Kidney epithelial cell (primary cell): ENCODE data around the gene CYTH4. TPM values are rescaled to one million over a fixed set of nuclear protein-coding genes. Genes with fewer than 3 reads are reported as not detected.

Experiments
- DNase-seq: peaks from one replicate; pipeline ENCODE4 v3.0.0-alpha.2; 2010; ENCODE audit warnings: low read depth
- H3K27me3 ChIP-seq: 2 replicates; pipeline ENCODE4 v1.6.0; 2011; ENCODE audit warnings: low read length; ENCODE audit not compliant: control insufficient read depth, insufficient read depth
- H3K36me3 ChIP-seq: 2 replicates; pipeline ENCODE4 v1.5.1; 2011; ENCODE audit warnings: low read length; ENCODE audit not compliant: control insufficient read depth, insufficient read depth
- H3K4me3 ChIP-seq: 2 replicates; pipeline ENCODE4 v1.5.1; 2011; ENCODE audit warnings: low read depth, mild to moderate bottlenecking, control low read depth, low read length
- total RNA-seq: library from RNA; depleted of rRNA; stranded (reverse); fragments of >200 nt; gene quantifications from 2 replicates; pipeline ENCODE4 v1.2.3, GENCODE V29; 2015
- TF ChIP-seq, protein P1 (sequence below): IDR thresholded peaks from 2 replicates; pipeline ENCODE4 v1.5.1; 2011; ENCODE audit warnings: mild to moderate bottlenecking, moderate library complexity, low read length, control low read depth, inconsistent platforms; ENCODE audit not compliant: insufficient read depth, poor library complexity, severe bottlenecking

The CYTH4 gene
- total RNA-seq, 1 donor from 2014 or later = not detected

DNA sequence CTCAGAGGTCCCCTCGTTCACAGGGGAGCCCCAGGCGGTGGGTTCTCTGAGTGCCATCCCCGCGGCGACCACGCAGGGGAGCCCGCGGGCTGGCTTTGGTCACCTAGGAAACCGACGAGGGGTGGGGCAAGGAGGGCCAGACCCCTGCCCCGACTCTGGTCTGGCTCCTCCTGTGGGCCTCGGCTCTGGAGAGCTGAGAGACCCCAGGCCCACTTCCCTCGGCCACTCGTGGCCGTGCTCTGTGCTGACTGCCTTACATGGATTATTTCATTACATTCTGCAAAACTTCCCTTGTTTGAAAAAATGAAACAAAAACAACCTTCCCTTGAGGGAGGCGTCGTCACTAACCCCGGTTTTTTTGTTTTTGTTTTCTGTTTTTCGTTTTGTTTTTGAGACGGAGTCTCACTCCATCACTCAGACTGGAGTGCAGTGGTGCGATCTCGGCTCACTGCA lies 15.1 kb upstream of the CYTH4 start:
- Histone ChIP-seq H3K4me3 (peak overlapping the region; percentile 25), H3K36me3 (no peaks in the 10 kb centered on the region), H3K27me3 (no peaks in the 10 kb centered on the region)
- no peak for DNase-seq
- TF ChIP-seq, protein P1, sequence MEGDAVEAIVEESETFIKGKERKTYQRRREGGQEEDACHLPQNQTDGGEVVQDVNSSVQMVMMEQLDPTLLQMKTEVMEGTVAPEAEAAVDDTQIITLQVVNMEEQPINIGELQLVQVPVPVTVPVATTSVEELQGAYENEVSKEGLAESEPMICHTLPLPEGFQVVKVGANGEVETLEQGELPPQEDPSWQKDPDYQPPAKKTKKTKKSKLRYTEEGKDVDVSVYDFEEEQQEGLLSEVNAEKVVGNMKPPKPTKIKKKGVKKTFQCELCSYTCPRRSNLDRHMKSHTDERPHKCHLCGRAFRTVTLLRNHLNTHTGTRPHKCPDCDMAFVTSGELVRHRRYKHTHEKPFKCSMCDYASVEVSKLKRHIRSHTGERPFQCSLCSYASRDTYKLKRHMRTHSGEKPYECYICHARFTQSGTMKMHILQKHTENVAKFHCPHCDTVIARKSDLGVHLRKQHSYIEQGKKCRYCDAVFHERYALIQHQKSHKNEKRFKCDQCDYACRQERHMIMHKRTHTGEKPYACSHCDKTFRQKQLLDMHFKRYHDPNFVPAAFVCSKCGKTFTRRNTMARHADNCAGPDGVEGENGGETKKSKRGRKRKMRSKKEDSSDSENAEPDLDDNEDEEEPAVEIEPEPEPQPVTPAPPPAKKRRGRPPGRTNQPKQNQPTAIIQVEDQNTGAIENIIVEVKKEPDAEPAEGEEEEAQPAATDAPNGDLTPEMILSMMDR = peak; percentile 88

DNA sequence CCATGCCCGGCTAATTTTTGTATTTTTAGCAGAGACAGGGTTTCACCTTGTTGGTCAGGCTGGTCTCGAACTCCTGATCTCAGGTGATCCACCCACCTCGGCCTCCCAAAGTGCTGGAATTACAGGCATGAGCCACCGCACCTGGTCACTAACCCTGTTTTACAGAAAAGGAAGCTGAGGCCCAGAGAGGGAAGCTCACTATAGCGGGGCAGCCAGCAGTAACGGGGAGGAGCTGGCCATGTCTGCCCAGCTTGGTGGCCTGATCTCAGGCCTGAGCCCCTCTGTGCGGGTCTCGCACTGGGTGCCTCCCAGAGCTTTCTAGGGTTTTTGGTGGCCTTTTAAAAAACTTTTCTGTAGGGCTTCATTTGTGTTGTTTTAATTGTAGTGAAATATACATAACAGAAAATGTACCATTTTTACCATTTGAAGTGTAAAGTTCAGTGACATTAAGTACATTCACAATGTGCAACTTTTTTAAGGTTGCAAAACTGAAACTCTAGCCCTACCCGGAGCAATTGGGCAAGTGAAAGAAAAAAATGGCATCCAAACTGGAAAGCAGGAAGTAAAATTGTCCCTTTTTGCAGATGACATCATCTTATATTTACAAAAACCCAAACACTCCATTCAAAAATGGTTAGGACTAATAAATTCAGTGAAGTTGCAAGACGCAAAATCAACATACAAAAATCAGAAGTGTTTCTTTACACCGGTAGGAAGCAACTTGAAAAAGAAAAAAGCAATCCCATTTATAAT lies 14.5 kb upstream of the CYTH4 start:
- H3K27me3 ChIP-seq = no peaks in the 10 kb centered on the region
- DNase-seq = no peak
- H3K36me3 ChIP-seq = no peaks in the 10 kb centered on the region
- H3K4me3 ChIP-seq = no peak overlapping the region
- TF ChIP-seq, protein P1 = no peak

DNA sequence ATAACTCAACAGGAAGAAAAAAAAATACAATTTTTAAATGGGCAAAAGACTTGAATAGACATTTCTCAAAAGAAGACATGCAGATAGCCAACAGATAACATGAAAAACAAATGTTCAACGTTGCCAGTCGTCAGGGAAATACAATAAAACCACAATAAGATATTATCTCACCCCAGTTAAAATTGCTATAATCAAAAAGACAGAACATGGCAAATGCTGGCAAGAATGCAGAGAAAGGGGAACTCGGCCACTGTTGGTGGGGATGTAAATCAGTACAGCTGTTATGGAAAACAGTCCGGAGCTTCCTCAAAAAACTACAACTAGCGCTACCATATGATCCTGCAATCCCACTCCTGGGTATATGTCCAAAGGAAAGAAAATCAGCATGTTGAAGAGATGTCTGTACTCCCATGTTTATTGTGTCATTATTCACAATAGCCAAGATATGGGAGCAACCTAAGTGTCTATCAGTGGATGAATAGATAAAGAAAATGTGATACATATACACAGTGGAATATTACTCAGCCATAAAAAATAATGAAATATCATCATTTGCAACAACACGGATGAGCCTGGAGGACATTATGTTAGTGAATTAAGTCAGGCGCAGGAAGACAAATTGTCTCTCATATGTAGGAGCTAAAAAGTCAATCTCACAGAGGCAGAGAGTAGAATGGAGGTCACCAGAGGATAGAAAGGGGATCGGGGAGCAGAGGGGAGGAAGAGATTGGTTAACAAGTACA lies 12.2 kb upstream of the CYTH4 start:
- H3K27me3 ChIP-seq = no peaks in the 10 kb centered on the region
- DNase-seq = no peak
- TF ChIP-seq, protein P1 = no peak
- H3K4me3 ChIP-seq = no peak overlapping the region
- no peaks in the 10 kb centered on the region for H3K36me3 ChIP-seq

DNA sequence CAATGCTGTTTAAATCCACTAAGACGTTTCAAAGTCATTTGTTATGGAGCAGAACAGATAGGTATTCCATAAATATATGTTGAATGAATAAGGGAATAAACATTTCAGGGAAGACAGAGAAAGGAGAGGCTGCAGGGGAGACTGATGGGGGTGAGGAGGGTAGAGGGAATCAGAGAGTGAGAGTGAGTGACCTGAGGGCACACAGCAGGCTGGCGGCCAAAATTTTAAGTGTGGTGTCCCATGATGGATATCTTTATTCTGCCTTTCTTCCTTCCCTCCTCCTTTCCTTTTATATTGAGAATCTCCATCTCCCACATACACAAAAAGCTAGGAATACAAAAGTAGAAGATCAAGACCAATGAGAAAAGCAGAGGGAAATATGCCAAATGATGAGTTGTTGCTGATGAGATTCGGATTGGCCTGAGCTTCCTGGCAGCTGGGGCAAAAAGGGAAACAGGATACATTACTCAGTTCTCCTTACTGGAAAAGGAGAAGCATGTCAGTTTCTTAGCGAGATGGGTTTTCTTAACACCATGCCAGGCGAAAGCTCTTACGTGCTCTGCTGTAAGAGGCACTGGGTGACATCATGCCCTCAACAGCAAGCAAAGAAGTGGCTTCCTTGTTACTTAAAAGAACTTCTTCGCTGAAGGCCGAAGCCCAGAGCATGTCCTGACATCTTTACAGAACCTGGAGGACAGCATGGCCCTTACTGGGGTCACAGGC lies 11.2 kb upstream of the CYTH4 start:
- H3K27me3 ChIP-seq = no peaks in the 10 kb centered on the region
- no peaks in the 10 kb centered on the region for H3K36me3 ChIP-seq
- TF ChIP-seq, protein P1 = no peak
- H3K4me3 ChIP-seq = no peak overlapping the region
- DNase-seq = no peak

DNA sequence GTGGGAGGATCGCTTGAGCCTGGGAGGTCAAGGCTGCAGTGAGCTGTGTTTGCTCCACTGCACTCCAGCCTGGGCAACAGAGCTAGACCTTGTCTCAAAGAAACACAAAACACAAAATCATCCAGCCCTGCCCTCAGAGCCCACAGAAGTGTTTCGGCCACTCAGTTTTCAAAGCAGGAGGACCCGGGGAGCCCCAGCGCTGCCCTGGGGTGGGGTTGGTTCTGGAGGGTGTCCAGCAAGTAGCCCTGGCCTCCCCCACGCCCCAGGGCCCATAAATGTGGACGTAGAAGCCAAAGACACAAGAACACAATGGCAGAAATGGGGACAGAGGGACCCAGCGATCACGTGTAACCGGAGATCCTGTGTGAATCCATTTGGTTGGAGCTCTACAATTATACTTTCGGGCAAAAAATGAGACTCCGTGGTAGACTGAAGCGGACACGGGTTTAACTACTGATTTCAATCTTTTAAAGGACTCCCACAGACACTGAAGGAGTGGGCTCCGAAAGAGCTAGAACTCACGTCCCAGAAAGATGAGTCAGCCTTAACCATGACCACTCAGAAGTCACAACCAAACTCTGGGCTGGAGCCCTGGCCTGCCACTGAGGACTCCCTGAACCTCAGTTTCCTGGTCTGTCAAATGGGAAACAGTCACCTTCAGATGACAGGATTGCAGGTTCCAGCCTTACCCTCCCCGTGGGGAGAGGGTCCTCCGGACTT lies 9.0 kb upstream of the CYTH4 start:
- peak; percentile 43 for DNase-seq
- TF ChIP-seq, protein P1 = no peak
- Histone ChIP-seq H3K36me3 (no peaks in the 10 kb centered on the region), H3K27me3 (no peaks in the 10 kb centered on the region), H3K4me3 (no peak overlapping the region)
